ENCODE results near the gene GRIP2.

GRIP2 gene

DNA sequence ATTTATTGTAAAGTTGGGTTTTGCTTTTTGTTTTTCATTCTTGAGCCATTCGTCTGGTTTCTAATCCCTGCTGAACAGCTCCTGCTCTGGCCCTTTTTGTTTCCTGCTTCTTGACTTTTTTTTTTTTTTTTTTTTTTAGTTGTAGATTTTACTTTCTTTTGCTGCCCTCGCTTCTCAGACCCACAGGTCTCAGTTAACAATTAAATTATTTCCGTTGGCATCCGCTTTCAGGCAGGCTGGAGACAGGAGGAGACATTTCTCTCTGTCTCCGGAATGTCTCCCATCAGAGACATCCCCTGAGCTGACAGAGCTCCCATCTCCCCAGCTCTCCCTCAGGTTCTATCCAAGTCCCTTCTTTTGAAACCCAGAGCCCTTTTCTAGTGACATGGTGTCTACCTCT is 69.1 kb downstream of the GRIP2 start:
- no peak for TF ChIP-seq CTCF (IDR thresholded peaks at IDR 0.05; ENCODE audit: borderline replicate concordance, control extremely low read depth, extremely low read depth, insufficient read depth, missing control alignments)
- in situ Hi-C loops (cut with MboI; ENCODE audit: low sequenced_read_pairs, unreplicated experiment), result no loop called here
- no peak for DNase-seq (ENCODE audit: low spot score)

DNA sequence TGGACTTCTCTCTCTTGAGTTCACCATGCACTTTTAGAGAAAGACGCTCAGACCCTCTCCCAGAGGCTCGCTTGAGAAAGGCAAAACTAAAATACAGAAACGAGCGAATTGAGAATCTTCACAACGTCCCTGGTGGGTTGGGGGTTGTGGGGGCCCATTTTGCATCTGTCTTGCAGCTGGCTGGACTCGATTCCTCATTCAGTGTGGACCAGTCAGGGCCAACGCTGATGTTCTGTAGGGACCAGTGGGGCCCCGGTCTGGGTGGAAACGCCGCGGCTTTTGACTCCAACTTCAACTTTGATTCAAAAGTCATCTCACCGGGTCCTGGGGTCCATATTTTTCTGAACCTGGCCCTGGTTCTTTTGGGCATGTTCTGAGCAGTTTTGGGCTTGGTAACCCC is 69.7 kb downstream of the GRIP2 start:
- no peak for TF ChIP-seq CTCF (IDR thresholded peaks at IDR 0.05; ENCODE audit: borderline replicate concordance, control extremely low read depth, extremely low read depth, insufficient read depth, missing control alignments)
- in situ Hi-C loops (cut with MboI; ENCODE audit: low sequenced_read_pairs, unreplicated experiment), result no loop called here
- DNase-seq (ENCODE audit: low spot score), result no peak

- no peak for DNase-seq (ENCODE audit: low spot score)
- in situ Hi-C loops (cut with MboI; ENCODE audit: low sequenced_read_pairs, unreplicated experiment), result no loop called here
- no peak for TF ChIP-seq CTCF (IDR thresholded peaks at IDR 0.05; ENCODE audit: borderline replicate concordance, control extremely low read depth, extremely low read depth, insufficient read depth, missing control alignments)
These were observed 71.5 kb downstream of the GRIP2 start for GRCh38 chr3:14468621-14468981.

- peak; percentile 86 for DNase-seq (ENCODE audit: low spot score)
- in situ Hi-C loops (cut with MboI; ENCODE audit: low sequenced_read_pairs, unreplicated experiment), result no loop called here
These were observed 72.1 kb downstream of the GRIP2 start for GRCh38 chr3:14467814-14468620.

GRCh38 chr3:14466179-14466903 is 73.8 kb downstream of the GRIP2 start:
- TF ChIP-seq CTCF (IDR thresholded peaks at IDR 0.05; ENCODE audit: borderline replicate concordance, control extremely low read depth, extremely low read depth, insufficient read depth, missing control alignments), result no peak
- in situ Hi-C loops (cut with MboI; ENCODE audit: low sequenced_read_pairs, unreplicated experiment), result no loop called here
- DNase-seq (ENCODE audit: low spot score), result no peak

More at GRCh38 chr3:14467814-14468620, 72.1 kb downstream of the GRIP2 start:
- TF ChIP-seq CTCF (IDR thresholded peaks at IDR 0.05; ENCODE audit: borderline replicate concordance, control extremely low read depth, extremely low read depth, insufficient read depth, missing control alignments), result peak; percentile 91

DNA sequence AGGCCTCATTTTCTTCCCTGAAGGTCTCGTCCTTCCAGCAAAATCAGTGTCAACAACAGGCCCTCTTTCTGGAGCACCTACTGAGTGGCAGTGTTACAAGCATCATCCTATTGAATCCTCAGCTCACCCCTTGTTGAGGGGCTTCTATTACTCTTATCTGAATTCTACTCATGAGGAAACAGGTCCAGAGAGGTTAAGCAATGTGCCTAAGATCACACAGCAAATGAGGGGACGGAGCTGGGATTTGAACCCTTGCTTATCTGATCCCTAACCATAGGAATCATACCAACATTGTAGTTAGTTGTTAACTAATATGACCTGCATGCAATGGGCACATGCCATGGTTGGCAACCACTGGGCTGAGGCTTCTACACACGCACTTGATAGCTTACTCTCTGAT is 74.7 kb downstream of the GRIP2 start:
- DNase-seq (ENCODE audit: low spot score), result no peak
- no peak for TF ChIP-seq CTCF (IDR thresholded peaks at IDR 0.05; ENCODE audit: borderline replicate concordance, control extremely low read depth, extremely low read depth, insufficient read depth, missing control alignments)
- in situ Hi-C loops (cut with MboI; ENCODE audit: low sequenced_read_pairs, unreplicated experiment), result no loop called here

Data from GM13976 (cell line).